ENCODE results near the gene GABBR2. TPM values are rescaled to one million over a fixed set of nuclear protein-coding genes. Genes with fewer than 3 reads are reported as not detected.

Gene GABBR2
- total and polyA plus RNA-seq, 9 of the 15 experiments (the other 6 are each of a cell fraction or from before 2014, with no cell fraction given): 0.15 to 1.9 (median 0.32) TPM

DNA sequence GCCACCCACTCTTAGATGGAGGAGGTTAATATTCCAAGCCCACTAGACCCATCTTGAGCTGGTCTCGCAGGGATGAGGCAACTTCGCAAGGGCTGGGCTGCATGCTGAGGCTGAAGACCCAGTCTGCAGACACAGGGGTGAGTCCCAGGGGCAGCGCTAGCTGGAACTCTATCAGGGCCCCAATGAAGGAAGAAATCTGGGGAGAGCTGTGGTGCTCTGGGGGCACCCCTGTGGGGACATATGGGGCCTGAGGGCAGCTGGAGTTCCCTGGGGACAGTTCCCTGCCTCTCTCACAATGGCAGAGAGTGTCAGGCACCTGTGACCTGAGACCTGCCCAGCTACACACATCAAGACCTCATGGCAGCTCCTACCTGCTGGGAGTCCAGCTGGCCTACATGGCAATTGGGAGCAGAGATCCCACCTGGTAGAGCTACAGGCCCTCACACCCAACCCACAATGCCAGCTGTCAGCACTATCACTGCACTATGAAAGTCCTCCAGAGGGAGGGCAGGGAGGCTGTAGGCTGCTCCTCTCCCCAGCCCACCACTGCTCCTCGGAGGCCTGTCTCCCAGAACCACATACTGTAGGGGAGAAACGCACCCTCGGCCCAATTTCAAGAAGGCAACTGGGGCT, 202.2 kb downstream of the GABBR2 start:
- Histone ChIP-seq H3K9me1 (ENCODE audit: control insufficient read depth, insufficient read depth, low read length) (no peaks in the 10 kb centered on the region), H2AFZ (ENCODE audit: low read depth, low read length) (no peak overlapping the region), H3K27me3 (ENCODE audit: control insufficient read depth in 2 of 2, insufficient read depth in 2 of 2, low read length in 2 of 2) (no peaks in the 10 kb centered on the region; a peak in 1 of 5 replicates), H4K20me1 (replicated peaks; ENCODE audit: control insufficient read depth, insufficient read depth, low read length) (no peaks in the 10 kb centered on the region), H3K27ac (ENCODE audit: extremely low read depth, low read depth, low read length) (no peak overlapping the region), H3K4me3 (no peak overlapping the region), H3K9ac (ENCODE audit: insufficient read depth in 1 of 2, low read depth in 2 of 2, low read length in 2 of 2) (peak overlapping the region in 1 of 2 experiments; percentile 42; a peak in 1 of 4 replicates), H3K9me3 (replicated peaks; ENCODE audit: control insufficient read depth, insufficient read depth, low read depth, low read length) (no peaks in the 10 kb centered on the region), H3K4me2 (ENCODE audit: insufficient read depth, low read length) (no peak overlapping the region), H3K4me1 (replicated peaks in 1 of 2; ENCODE audit: control insufficient read depth in 2 of 2, insufficient read depth in 2 of 2, low read length in 2 of 2) (peaks cover 0 to 3% of the 10 kb centered on the region in 2 experiments; a peak in 2 of 5 replicates), H3K79me2 (ENCODE audit: control insufficient read depth, insufficient read depth, low read length) (no peaks in the 10 kb centered on the region), H3K36me3 (ENCODE audit: control insufficient read depth, insufficient read depth, low read length) (no peaks in the 10 kb centered on the region)
- no peak for DNase-seq (ENCODE audit: extremely low read depth in 1 of 4, low spot score in 3 of 4)
- ChIA-PET CTCF (ENCODE audit: low intra/inter-chr PET ratio) (no interaction called here), POLR2A (interaction anchor here (0.5 to 1.4 kb wide), 4 partner anchors 12 to 218 kb away, joined by 3 to 4 read pairs (median 3); no protein-coding TSS in a partner anchor)
- no TSS peak for BruUV-seq (replicated peaks)
- no peak for ATAC-seq
- intact Hi-C loops (cut with micrococcal nuclease): no loop called here
- no peak for FAIRE-seq
- WGBS (ENCODE audit: insufficient coverage, low coverage, missing lambda C conversion rate): 52% methylated on average over 6 of the region's 6 CpGs
- in situ Hi-C loops (cut with MboI): no loop called here
- TF ChIP-seq, protein P1, sequence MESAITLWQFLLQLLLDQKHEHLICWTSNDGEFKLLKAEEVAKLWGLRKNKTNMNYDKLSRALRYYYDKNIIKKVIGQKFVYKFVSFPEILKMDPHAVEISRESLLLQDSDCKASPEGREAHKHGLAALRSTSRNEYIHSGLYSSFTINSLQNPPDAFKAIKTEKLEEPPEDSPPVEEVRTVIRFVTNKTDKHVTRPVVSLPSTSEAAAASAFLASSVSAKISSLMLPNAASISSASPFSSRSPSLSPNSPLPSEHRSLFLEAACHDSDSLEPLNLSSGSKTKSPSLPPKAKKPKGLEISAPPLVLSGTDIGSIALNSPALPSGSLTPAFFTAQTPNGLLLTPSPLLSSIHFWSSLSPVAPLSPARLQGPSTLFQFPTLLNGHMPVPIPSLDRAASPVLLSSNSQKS (CRISPR knock-in tag; IDR thresholded peaks at IDR 0.05): no peak
- TF ChIP-seq TBP (optimal IDR thresholded peaks at IDR 0.05; ENCODE audit: low read depth, low read length): no peak
- TF ChIP-seq PURB (CRISPR knock-in tag; IDR thresholded peaks at IDR 0.05; ENCODE audit: low read depth): no peak
- no peak for TF ChIP-seq ZNF717 (CRISPR knock-in tag; IDR thresholded peaks at IDR 0.05)
- TF ChIP-seq, protein P2, sequence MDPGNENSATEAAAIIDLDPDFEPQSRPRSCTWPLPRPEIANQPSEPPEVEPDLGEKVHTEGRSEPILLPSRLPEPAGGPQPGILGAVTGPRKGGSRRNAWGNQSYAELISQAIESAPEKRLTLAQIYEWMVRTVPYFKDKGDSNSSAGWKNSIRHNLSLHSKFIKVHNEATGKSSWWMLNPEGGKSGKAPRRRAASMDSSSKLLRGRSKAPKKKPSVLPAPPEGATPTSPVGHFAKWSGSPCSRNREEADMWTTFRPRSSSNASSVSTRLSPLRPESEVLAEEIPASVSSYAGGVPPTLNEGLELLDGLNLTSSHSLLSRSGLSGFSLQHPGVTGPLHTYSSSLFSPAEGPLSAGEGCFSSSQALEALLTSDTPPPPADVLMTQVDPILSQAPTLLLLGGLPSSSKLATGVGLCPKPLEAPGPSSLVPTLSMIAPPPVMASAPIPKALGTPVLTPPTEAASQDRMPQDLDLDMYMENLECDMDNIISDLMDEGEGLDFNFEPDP (CRISPR knock-in tag; IDR thresholded peaks at IDR 0.05): no peak
- no peak for TF ChIP-seq RCOR1 (IDR thresholded peaks at IDR 0.05; ENCODE audit: borderline replicate concordance in 1 of 2, low read depth in 2 of 2, low read length in 2 of 2)
- TF ChIP-seq TARDBP (IDR thresholded peaks at IDR 0.05): no peak
- no peak for TF ChIP-seq POU5F1 (IDR thresholded peaks at IDR 0.05; ENCODE audit: borderline replicate concordance, low read depth, low read length, partially characterized antibody)
- no peak for TF ChIP-seq EWSR1 (IDR thresholded peaks at IDR 0.05; ENCODE audit: borderline replicate concordance, low read depth, partially characterized antibody)
- TF ChIP-seq, protein P3, sequence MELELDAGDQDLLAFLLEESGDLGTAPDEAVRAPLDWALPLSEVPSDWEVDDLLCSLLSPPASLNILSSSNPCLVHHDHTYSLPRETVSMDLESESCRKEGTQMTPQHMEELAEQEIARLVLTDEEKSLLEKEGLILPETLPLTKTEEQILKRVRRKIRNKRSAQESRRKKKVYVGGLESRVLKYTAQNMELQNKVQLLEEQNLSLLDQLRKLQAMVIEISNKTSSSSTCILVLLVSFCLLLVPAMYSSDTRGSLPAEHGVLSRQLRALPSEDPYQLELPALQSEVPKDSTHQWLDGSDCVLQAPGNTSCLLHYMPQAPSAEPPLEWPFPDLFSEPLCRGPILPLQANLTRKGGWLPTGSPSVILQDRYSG (tag; conservative IDR thresholded peaks at IDR 0.05; ENCODE audit: low read depth): no peak
- no peak for TF ChIP-seq ZNF586 (CRISPR knock-in tag; conservative IDR thresholded peaks at IDR 0.05)
- no peak for TF ChIP-seq BHLHE40 (IDR thresholded peaks at IDR 0.05; ENCODE audit: low read length)
- TF ChIP-seq TCF7L2 (IDR thresholded peaks at IDR 0.05; ENCODE audit: low read depth, low read length): no peak
- TF ChIP-seq ZNF76 (CRISPR knock-in tag; IDR thresholded peaks at IDR 0.05; ENCODE audit: borderline replicate concordance): no peak
- TF ChIP-seq, protein P4, sequence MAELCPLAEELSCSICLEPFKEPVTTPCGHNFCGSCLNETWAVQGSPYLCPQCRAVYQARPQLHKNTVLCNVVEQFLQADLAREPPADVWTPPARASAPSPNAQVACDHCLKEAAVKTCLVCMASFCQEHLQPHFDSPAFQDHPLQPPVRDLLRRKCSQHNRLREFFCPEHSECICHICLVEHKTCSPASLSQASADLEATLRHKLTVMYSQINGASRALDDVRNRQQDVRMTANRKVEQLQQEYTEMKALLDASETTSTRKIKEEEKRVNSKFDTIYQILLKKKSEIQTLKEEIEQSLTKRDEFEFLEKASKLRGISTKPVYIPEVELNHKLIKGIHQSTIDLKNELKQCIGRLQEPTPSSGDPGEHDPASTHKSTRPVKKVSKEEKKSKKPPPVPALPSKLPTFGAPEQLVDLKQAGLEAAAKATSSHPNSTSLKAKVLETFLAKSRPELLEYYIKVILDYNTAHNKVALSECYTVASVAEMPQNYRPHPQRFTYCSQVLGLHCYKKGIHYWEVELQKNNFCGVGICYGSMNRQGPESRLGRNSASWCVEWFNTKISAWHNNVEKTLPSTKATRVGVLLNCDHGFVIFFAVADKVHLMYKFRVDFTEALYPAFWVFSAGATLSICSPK (IDR thresholded peaks at IDR 0.05; ENCODE audit: borderline replicate concordance): no peak
- TF ChIP-seq ZNF707 (CRISPR knock-in tag; conservative IDR thresholded peaks at IDR 0.05): no peak
- TF ChIP-seq SRF (CRISPR knock-in tag; IDR thresholded peaks at IDR 0.05): no peak

Measured in K562 (cell line).